Large intestine (tissue), 3 donors: Measurements from ENCODE around the gene EEF1AKMT1. TPM values are rescaled to one million over a fixed set of nuclear protein-coding genes. Genes with fewer than 3 reads are reported as not detected.

Experiments
- DNase-seq, 2 donors: peaks; one replicate each; pipeline versions ENCODE4 v3.0.0 to v3.0.0-alpha.2; 2013
- H3K27ac ChIP-seq: one replicate; pipeline ENCODE4 v1.5.1; 2013; ENCODE audit warnings: low read length
- H3K27me3 ChIP-seq: 2 replicates; pipeline ENCODE4 v1.6.1; 2013; ENCODE audit warnings: low read length; ENCODE audit not compliant: control insufficient read depth, insufficient read depth
- H3K36me3 ChIP-seq: 2 replicates; pipeline ENCODE4 v1.6.1; 2013; ENCODE audit warnings: low read length; ENCODE audit not compliant: control insufficient read depth, insufficient read depth
- H3K4me1 ChIP-seq: one replicate; pipeline ENCODE4 v1.6.1; 2013; ENCODE audit warnings: low read length; ENCODE audit not compliant: control insufficient read depth, insufficient read depth
- H3K4me3 ChIP-seq: one replicate; pipeline ENCODE4 v1.5.1; 2013; ENCODE audit warnings: low read length
- H3K9me3 ChIP-seq: one replicate; pipeline ENCODE4 v1.6.1; 2013; ENCODE audit warnings: mild to moderate bottlenecking, low read depth, low read length, moderate library complexity; ENCODE audit not compliant: control insufficient read depth
- WGBS: methylation state at CpG from one replicate; pipeline ENCODE4 v1.1.5; 2013; ENCODE audit warnings: low lambda C conversion rate; ENCODE audit not compliant: insufficient coverage; 5-methylcytosine and 5-hydroxymethylcytosine counted together
- polyA plus RNA-seq: library from polyadenylated mRNA; unstranded; fragments of 120-200 nt; gene quantifications from one replicate; pipeline ENCODE4 v1.2.1, GENCODE V29; 2013

Gene EEF1AKMT1
- polyA plus RNA-seq, 1 donor, result 9.0 TPM

GRCh38 chr13:20779405-20779804 is 5.6 kb upstream of the EEF1AKMT1 start:
- WGBS, result 80% methylated on average over 1 of the region's 7 CpGs
- DNase-seq, result no peak
- H3K27ac ChIP-seq, result no peak overlapping the region
- no peak overlapping the region for H3K4me3 ChIP-seq
- no peaks in the 10 kb centered on the region for H3K27me3 ChIP-seq
- H3K9me3 ChIP-seq, result no peaks in the 10 kb centered on the region
- peaks cover 5% of the 10 kb centered on the region for H3K36me3 ChIP-seq
- no peaks in the 10 kb centered on the region for H3K4me1 ChIP-seq

GRCh38 chr13:20778311-20778710 is 4.5 kb upstream of the EEF1AKMT1 start:
- H3K4me1 ChIP-seq, result no peaks in the 10 kb centered on the region
- H3K27me3 ChIP-seq, result no peaks in the 10 kb centered on the region
- WGBS, result no CpG with 5 or more reads among the region's 1 CpG
- no peak for DNase-seq
- no peak overlapping the region for H3K27ac ChIP-seq
- no peak overlapping the region for H3K4me3 ChIP-seq
- H3K36me3 ChIP-seq, result no peaks in the 10 kb centered on the region
- H3K9me3 ChIP-seq, result no peaks in the 10 kb centered on the region

GRCh38 chr13:20776751-20777150 is 3.0 kb upstream of the EEF1AKMT1 start:
- Histone ChIP-seq H3K27ac (no peak overlapping the region), H3K4me1 (peaks cover 5% of the 10 kb centered on the region), H3K4me3 (no peak overlapping the region), H3K9me3 (no peaks in the 10 kb centered on the region), H3K27me3 (no peaks in the 10 kb centered on the region), H3K36me3 (no peaks in the 10 kb centered on the region)
- DNase-seq, result no peak
- WGBS, result no CpG with 5 or more reads among the region's 1 CpG

- DNase-seq, result no peak
- H3K36me3 ChIP-seq, result no peaks in the 10 kb centered on the region
- H3K27me3 ChIP-seq, result no peaks in the 10 kb centered on the region
- peaks cover 5% of the 10 kb centered on the region for H3K4me1 ChIP-seq
- no peak overlapping the region for H3K4me3 ChIP-seq
- no peak overlapping the region for H3K27ac ChIP-seq
- WGBS, result 100% methylated on average over 1 of the region's 2 CpGs
- no peaks in the 10 kb centered on the region for H3K9me3 ChIP-seq
These were observed 2.2 kb upstream of the EEF1AKMT1 start for GRCh38 chr13:20775961-20776360.

- WGBS, result 100% methylated on average over 1 of the region's 1 CpG
- no peak overlapping the region for H3K27ac ChIP-seq
- H3K4me1 ChIP-seq, result peaks cover 5% of the 10 kb centered on the region
- no peak overlapping the region for H3K4me3 ChIP-seq
- peaks cover 5% of the 10 kb centered on the region for H3K9me3 ChIP-seq
- H3K27me3 ChIP-seq, result no peaks in the 10 kb centered on the region
- peaks cover 2% of the 10 kb centered on the region for H3K36me3 ChIP-seq
- no peak for DNase-seq
These were observed 985 bp upstream of the EEF1AKMT1 start for GRCh38 chr13:20774746-20775145.

GRCh38 chr13:20772401-20773131 is 1.2 kb downstream of the EEF1AKMT1 start:
- Histone ChIP-seq H3K4me3 (peak overlapping the region; percentile 77), H3K27ac (peak overlapping the region; percentile 94), H3K36me3 (peaks cover 2% of the 10 kb centered on the region), H3K4me1 (peaks cover 5% of the 10 kb centered on the region), H3K9me3 (peaks cover 7% of the 10 kb centered on the region), H3K27me3 (no peaks in the 10 kb centered on the region)
- whole genome bisulfite sequencing, result 81% methylated on average over 4 of the region's 10 CpGs
- no peak for DNase-seq

GRCh38 chr13:20769834-20770233 is 3.9 kb downstream of the EEF1AKMT1 start:
- peaks cover 5% of the 10 kb centered on the region for H3K4me1 ChIP-seq
- H3K9me3 ChIP-seq, result peaks cover 13% of the 10 kb centered on the region
- no peak overlapping the region for H3K4me3 ChIP-seq
- peaks cover 2% of the 10 kb centered on the region for H3K36me3 ChIP-seq
- no peaks in the 10 kb centered on the region for H3K27me3 ChIP-seq
- no peak for DNase-seq
- WGBS, result 100% methylated on average over 1 of the region's 1 CpG
- H3K27ac ChIP-seq, result no peak overlapping the region

GRCh38 chr13:20769091-20769490 is 4.7 kb downstream of the EEF1AKMT1 start:
- H3K27ac ChIP-seq, result no peak overlapping the region
- peaks cover 13% of the 10 kb centered on the region for H3K9me3 ChIP-seq
- H3K4me3 ChIP-seq, result no peak overlapping the region
- H3K4me1 ChIP-seq, result peaks cover 5% of the 10 kb centered on the region
- H3K36me3 ChIP-seq, result peaks cover 2% of the 10 kb centered on the region
- no peak for DNase-seq
- no peaks in the 10 kb centered on the region for H3K27me3 ChIP-seq
- WGBS, result no CpG with 5 or more reads among the region's 2 CpGs

GRCh38 chr13:20767309-20767943 is 6.3 kb downstream of the EEF1AKMT1 start:
- Histone ChIP-seq H3K4me3 (no peak overlapping the region), H3K9me3 (peaks cover 13% of the 10 kb centered on the region), H3K27me3 (no peaks in the 10 kb centered on the region), H3K4me1 (peaks cover under 1% of the 10 kb centered on the region), H3K36me3 (peaks cover 2% of the 10 kb centered on the region), H3K27ac (no peak overlapping the region)
- 100% methylated on average over 1 of the region's 2 CpGs for WGBS
- DNase-seq, result no peak

GRCh38 chr13:20760872-20761271 is 12.9 kb downstream of the EEF1AKMT1 start:
- H3K9me3 ChIP-seq, result peaks cover 12% of the 10 kb centered on the region
- no peaks in the 10 kb centered on the region for H3K4me1 ChIP-seq
- no peak for DNase-seq
- H3K36me3 ChIP-seq, result peaks cover 7% of the 10 kb centered on the region
- H3K27me3 ChIP-seq, result no peaks in the 10 kb centered on the region
- H3K4me3 ChIP-seq, result no peak overlapping the region
- 65% methylated on average over 2 of the region's 3 CpGs for WGBS
- H3K27ac ChIP-seq, result no peak overlapping the region

GRCh38 chr13:20754009-20754408 is 19.8 kb downstream of the EEF1AKMT1 start:
- no peak overlapping the region for H3K27ac ChIP-seq
- peaks cover 16% of the 10 kb centered on the region for H3K9me3 ChIP-seq
- DNase-seq, result no peak
- peaks cover 7% of the 10 kb centered on the region for H3K36me3 ChIP-seq
- H3K27me3 ChIP-seq, result no peaks in the 10 kb centered on the region
- H3K4me1 ChIP-seq, result no peaks in the 10 kb centered on the region
- no peak overlapping the region for H3K4me3 ChIP-seq
